ENCODE measurements around the gene ARRDC3.
A peak's percentile ranks its signal among the peaks of the same experiment; 100 is the strongest.
"Not testable (repeated sequence)": the region's sequence is repeated elsewhere in the genome, so short reads cannot be mapped to it uniquely, and the experiment has no call there.

The ARRDC3 gene, protein sequence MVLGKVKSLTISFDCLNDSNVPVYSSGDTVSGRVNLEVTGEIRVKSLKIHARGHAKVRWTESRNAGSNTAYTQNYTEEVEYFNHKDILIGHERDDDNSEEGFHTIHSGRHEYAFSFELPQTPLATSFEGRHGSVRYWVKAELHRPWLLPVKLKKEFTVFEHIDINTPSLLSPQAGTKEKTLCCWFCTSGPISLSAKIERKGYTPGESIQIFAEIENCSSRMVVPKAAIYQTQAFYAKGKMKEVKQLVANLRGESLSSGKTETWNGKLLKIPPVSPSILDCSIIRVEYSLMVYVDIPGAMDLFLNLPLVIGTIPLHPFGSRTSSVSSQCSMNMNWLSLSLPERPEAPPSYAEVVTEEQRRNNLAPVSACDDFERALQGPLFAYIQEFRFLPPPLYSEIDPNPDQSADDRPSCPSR

DNA sequence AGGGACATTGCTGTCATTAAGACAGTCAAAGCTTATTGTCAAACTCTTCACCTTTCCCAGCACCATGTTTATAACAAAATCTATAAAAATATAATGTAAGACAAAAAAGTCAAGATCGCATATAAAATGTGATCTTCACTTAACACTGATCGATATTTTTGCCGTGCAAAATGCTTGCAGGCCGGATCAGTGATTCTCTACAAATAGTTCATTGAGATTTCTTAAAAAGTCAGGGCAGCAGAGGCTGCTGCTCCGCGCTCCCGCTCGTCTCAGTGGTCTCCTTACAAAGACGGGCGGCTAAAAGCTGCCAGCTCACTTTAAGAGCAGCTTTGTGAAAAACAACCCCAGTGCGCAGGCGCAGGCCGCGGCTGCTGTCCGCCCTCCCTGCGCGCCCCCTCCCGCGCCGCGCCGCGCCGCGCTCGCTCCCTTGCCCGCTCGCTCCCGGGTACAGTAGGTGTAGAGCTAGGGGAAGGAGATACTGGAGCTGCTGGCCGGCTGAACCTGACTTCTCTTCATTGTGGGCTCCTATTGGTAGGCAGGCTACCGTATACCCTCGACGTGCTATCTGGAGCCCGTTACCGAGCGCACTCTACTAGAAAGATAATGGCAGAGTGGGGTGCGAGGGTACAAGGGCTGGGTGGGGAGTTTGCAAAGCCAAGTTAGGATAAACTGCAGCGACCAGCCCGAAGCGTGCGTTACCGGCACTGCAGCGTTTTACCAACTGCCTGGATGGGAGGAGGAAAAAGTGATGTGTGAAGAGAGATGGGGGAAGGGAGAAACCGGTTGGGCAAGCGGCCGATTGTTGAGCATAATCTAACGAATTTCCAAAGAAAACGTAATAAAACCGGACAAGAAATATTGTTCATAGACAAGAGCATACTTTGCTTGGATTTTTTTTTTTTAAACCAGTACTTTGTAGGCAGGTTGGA, at the start of gene ARRDC3:
Gene ARRDC3, minus strand, starts transcription at position 291 of the 929 bp plus-strand sequence. Its CDS starts 225 bp downstream, at position 66.
- DNase-seq (ENCODE audit: low read depth) = peak; percentile 94

GRCh38 chr5:91430949-91431348, 47.8 kb upstream of the ARRDC3 start:
- no peak for DNase-seq (ENCODE audit: low read depth)

DNA sequence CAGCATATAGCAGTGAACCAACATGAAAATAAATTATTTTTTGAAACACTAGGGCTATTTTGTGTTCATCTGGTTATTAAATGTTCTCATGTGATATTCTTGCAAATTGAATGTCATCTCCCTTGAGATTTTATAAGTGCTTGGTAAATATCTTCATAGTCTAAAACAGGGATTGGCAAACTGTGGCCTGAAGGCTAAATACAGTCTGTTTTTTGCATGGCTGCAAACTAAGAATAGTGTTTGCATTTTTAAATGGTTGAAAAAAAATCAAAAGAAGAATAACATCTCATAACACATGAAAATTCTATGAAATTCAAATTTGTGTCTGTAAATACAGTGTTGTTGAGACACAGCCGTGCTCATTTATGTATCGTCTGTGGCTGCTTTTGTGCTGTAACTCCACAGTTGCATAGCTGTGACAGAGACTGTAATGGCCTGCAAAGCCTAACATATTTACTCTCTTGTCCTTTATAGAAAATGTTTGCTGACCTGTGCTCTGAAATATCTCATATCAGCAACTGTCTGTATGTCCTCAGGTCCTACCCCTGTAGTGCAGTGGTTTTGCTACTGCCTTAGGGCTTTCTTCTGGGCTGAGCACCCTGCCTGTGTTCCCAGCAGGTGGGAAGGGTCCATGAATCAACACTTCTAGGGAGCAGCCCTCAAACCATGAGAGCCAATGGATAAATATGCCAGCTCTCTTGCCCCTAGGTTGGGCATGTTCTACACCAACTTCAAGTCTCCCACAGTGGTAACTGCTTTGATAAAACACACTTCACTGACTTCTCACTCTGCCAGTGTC, 41.7 kb upstream of the ARRDC3 start:
- no peak for DNase-seq (ENCODE audit: low read depth)

GRCh38 chr5:91423871-91424270, 40.8 kb upstream of the ARRDC3 start:
- DNase-seq (ENCODE audit: low read depth) = no peak

DNA sequence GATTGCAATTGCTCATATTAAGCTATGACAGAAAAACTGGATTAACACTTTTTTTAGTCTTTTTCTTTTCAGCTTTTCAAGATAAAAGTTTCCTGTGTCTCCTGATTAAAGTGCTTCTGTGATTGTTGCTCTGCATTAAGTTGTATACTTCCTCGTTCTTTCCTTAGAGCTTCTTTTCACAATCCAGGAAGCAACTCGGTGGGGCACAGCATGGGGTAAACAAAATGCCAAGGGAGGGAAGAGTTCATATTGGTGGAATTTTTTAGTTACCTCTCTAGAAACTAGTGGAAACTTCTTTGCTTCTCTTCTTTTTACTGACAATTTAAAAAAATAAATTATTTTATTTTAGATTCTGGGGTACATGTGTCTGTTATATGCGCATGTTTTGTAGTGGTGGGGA, 37.8 kb upstream of the ARRDC3 start:
- DNase-seq (ENCODE audit: low read depth) = no peak

DNA sequence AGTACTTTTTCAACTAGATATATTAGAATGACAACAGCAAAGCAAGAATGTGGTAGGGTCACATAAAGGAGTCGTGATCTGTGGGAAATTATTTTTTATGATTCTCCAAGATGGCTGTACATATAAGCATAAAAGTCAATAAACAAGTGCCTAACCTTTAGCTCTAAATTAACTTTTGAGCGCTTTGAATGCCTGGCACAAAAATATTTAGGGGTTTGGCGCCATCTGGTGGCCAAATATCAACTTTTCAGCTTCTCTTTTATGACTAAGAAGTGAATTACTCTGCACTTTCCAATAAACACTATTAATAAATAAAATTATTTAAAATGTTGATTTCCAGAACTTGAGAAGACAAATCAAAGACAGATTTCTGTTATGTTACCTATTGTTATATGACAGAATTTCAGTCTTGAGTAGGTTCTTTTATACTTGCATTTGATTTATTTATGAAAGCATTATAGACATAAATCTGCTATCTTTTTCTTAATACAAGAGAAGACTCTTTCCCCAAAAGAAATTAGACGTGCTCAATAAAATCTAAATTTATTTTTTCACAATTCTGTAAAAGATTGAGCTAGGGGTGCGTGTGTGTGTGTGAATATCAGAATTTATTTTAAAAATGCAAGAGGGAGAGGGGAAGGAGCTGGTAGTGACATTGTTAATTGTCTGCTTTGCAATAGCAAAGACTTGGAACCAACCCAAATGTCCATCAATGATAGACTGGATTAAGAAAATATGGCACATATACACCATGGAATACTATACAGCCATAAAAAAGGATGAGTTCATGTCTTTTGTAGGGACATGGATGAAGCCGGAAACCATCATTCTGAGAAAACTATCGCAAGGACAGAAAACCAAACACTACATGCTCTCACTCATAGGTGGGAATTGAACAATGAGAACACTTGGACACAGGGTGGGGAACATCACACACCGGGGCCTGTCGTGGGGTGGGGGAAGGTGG, 36.7 kb upstream of the ARRDC3 start:
- peak; percentile 70 for DNase-seq (ENCODE audit: low read depth)

- no peak for DNase-seq (ENCODE audit: low read depth)
Observed at GRCh38 chr5:91419136-91419535, 36.0 kb upstream of the ARRDC3 start.

GRCh38 chr5:91418158-91418557, 35.0 kb upstream of the ARRDC3 start:
- no peak for DNase-seq (ENCODE audit: low read depth)

DNA sequence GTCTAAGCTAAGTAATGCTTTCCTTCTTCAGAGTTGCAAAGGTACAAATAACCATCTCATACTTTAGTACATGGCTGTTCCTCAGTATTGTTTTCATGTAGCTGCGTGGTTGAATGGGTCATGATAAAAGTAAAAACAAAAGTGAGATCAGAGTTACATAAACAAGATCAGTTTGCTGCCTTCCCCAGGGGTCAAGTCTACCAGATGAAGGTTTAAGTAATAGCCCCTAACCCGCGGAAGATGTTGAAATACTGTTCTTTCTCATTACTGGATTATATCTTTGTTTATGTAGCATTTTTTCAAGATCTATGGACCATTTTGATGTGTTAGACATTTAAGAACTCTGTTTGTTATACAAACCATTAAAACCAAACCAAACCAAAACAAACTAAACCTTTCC, 34.1 kb upstream of the ARRDC3 start:
- peak; percentile 91 for DNase-seq (ENCODE audit: low read depth)

DNA sequence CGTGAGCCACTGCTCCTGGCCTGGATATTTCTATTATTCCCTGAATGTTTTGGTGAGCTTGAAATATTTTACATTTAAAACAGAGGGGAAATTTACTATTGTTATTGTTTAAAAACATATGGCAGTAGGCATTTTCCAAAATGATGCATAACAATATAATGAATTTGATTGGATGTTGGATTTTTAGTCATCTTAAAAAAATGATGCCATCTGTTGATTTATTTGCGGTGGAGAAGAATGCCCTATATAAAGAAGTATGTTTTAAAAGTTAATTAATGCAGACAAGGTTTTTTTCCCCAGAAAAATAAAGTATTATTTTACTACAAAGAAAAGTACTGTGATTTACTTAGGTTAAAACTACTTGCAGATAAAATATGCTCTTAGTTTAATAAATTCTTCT, 33.4 kb upstream of the ARRDC3 start:
- no peak for DNase-seq (ENCODE audit: low read depth)

DNA sequence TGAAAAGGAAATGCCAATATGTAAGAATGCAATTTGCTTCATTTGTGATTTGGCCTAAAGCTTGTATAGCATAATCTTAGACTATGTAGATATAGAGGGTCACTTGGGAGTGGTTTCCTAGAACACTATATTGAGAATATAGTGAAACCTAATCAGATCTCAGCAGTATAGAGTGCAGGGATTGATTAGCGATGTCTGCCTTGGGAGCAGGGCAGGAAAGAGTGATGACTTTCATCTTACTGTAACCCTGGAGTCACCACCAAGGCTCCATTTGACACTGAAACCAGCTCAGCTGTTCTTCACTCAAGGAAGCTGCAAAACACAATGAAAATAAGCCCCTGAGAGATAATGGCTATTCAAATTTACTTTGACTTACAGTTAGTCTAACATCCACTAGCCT, 26.2 kb upstream of the ARRDC3 start:
- no peak for DNase-seq (ENCODE audit: low read depth)

DNA sequence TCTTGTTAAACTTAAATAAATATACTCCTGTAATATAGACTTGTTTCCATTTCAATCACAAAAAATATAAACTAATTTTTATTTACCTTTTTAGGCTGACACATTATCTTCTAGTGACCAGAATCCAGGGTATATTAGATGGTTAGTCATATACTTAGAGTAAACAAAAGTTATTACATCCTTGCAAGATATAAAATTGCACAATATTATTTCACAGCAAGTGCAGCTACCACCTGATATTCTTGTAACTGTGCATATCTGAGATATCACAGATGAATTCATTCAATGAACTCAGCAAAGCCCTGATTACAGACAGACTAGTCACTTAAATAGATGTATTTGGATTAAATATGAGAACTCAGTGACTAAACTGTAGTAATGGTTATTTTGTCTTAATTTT, 25.6 kb upstream of the ARRDC3 start:
- DNase-seq (ENCODE audit: low read depth) = peak; percentile 76

GRCh38 chr5:91407204-91407603, 24.1 kb upstream of the ARRDC3 start:
- no peak for DNase-seq (ENCODE audit: low read depth)

DNA sequence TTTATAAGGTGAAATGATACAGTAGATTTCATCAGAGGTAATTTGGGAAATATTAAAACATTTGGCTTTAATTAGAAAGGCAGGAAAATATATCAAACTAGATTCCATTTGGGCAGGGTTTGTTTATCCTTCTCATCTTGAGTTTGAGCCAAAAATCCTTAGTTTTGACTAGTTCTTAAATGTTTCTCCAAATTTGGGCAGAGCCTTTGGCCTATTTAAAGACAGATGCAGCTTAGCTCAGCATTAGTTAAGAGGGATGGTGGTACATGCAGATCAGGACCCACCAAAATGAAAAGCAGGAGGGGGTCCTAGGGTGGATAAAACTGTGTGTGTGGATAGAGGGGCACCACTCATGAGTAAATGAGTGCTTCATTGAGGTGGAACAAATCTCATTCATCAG, 20.3 kb upstream of the ARRDC3 start:
- no peak for DNase-seq (ENCODE audit: low read depth)

GRCh38 chr5:91401175-91401574, 18.1 kb upstream of the ARRDC3 start:
- DNase-seq (ENCODE audit: low read depth) = no peak

DNA sequence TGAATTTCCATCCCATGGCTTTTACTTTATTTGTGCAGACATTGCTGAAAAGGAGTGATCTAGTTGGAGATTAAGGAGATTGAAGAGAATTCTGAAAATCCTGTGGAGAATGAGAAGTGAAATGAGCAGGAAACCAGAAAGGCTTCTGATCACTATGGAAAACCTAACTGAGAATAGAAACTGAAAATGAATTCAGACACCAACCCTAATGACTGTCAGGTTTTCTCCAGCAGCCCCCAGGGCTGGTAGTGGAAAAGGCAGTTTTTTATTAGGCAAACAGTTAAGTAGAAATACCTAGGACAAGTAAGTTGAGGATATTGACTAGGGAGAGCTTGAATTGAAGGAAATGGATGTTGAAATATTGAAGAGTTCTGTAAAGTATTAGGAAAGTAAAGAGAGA, 14.7 kb upstream of the ARRDC3 start:
- no peak for DNase-seq (ENCODE audit: low read depth)

DNA sequence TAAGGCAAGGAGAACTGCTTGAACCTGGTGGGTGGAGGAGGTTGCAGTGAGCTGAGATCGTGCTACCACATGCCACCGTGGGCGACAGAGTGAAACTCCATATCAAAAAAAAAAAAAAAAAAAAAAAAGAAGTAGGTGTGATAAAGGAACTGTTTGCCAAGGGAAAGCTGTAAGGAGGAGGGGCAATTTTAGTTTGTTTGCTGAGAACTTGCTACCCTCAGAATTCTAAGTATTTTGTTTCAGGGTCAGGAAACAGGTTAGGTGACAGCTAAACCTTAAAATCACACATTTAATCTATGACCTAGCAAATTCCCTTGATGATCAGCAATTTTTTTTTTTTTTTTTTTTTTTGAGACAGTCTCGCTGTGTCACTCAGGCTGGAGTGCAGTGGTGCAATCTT, 7.2 kb upstream of the ARRDC3 start:
- DNase-seq (ENCODE audit: low read depth) = no peak

DNA sequence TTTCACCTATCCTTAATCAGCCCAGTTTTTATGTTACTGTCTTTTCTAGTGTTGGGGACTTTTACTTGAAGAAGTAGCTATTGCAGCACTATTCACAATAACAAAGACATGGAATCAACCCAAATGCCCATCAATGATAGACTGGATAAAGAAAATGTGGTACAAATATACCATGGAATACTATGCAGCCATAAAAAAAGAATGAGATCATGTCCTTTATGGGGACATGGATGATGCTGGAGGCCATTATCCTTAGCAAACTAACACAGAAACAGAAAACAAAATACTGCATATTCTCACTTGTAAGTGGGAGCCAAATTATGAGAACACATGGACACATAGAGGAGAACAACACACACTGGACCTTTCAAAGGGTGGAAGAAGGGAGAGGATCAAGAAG, 6.4 kb upstream of the ARRDC3 start:
- DNase-seq (ENCODE audit: low read depth) = not testable (repeated sequence)

GRCh38 chr5:91388362-91388761, 5.2 kb upstream of the ARRDC3 start:
- DNase-seq (ENCODE audit: low read depth) = no peak

DNA sequence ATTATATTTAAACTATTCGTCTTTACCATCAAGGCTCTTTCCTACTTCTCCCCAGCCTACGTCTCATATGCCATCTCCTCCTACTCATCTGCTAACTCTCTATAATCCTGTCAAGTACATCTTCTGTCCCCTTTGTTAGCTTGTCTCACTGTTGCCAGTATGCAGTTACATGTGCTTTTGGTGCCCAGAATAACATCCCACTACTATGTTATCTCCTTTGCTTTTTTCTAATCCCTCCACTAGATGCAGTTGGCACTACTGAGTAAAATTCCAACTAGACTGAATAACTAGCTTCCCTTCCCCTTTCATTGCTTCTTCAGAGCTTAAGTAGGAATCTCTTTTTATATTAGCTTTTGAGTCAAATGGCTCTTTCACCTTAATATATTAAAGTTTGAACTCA, 3.0 kb upstream of the ARRDC3 start:
- no peak for DNase-seq (ENCODE audit: low read depth)

DNA sequence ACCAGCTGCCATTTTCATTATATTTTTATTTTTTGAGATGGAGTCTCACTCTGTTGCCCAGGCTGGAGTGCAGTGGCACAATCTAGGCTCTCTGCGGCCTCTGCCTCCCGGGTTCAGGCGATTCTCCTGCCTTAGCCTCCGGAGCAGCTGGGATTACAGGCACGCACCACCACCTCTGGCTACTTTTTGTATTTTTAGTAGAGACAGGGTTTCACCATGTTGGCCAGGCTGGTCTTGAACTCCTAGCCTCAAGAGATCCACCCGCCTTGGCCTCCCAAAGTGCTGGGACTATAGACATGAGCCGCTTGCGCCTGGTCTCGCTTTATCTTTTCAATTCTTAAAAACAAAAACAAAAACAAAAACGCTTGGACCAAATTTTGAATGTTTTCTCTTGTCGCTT, 2.5 kb upstream of the ARRDC3 start:
- DNase-seq (ENCODE audit: low read depth) = not testable (repeated sequence)

All from iris pigment epithelial cell (primary cell).